Heart left ventricle (tissue), 16 donors: ENCODE measurements around the gene TSPAN12. TPM values are rescaled to one million over a fixed set of nuclear protein-coding genes. Genes with fewer than 3 reads are reported as not detected.

ENCODE experiments used
- ATAC-seq, 4 donors: fragments of 200-7000 bp; cut with Tn5 transposase; one replicate each; pipeline ENCODE4 v1.9.1; 2020 to 2022; ENCODE audit warnings: moderate library complexity in 4 of 4, mild to moderate bottlenecking in 3 of 4, moderate number of reproducible peaks in 1 of 4
- DNase-seq, 5 donors: peaks; one replicate each; pipeline ENCODE4 v3.0.0-alpha.2; 2020
- H3K27ac ChIP-seq, 12 donors: fragments of 200-600 bp; sonication (generic) in 4 of 12; one replicate each; pipeline versions ENCODE4 v1.5.0 to v1.8.0; 2016 to 2022; ENCODE audit warnings: mild to moderate bottlenecking in 2 of 12
- H3K27me3 ChIP-seq, 9 donors: fragments of 200-600 bp; sonication (generic) in 2 of 9; one replicate each; pipeline versions ENCODE4 v1.5.1 to v1.8.0; 2016 to 2022; ENCODE audit warnings: mild to moderate bottlenecking in 3 of 9
- H3K36me3 ChIP-seq, 9 donors: fragments of 200-600 bp; sonication (generic) in 2 of 9; one replicate each; pipeline versions ENCODE4 v1.5.0 to v1.8.0; 2018 to 2022; ENCODE audit warnings: mild to moderate bottlenecking in 2 of 9
- H3K4me1 ChIP-seq, 12 donors: fragments of 200-600 bp; sonication (generic) in 4 of 12; one replicate each; pipeline versions ENCODE4 v1.5.0 to v1.8.0; 2016 to 2022; ENCODE audit warnings: mild to moderate bottlenecking in 3 of 12
- H3K4me3 ChIP-seq, 12 donors: fragments of 200-600 bp; sonication (generic) in 4 of 12; one replicate each; pipeline versions ENCODE4 v1.5.0 to v1.8.0; 2017 to 2022; ENCODE audit warnings: mild to moderate bottlenecking in 9 of 12, moderate library complexity in 4 of 12
- H3K9me3 ChIP-seq, 12 donors: fragments of 200-600 bp; sonication (generic) in 4 of 12; one replicate each; pipeline versions ENCODE4 v1.5.0 to v1.8.0; 2016 to 2022; ENCODE audit warnings: mild to moderate bottlenecking in 1 of 12
- POLR2A ChIP-seq, 2 donors: fragments of 450-650 bp; IDR thresholded peaks; one replicate each; pipeline ENCODE4 v1.6.1; 2017; ENCODE audit warnings: antibody characterized with exemption in 2 of 2, mild to moderate bottlenecking in 2 of 2, moderate library complexity in 2 of 2
- WGBS, 4 donors: extraction: QIAGEN DNeasy Blood & Tissue Kit in 2 of 4; methylation state at CpG; one replicate each; pipeline versions ENCODE4 v1.1.5 to v1.1.7; 2013 to 2018; 5-methylcytosine and 5-hydroxymethylcytosine counted together
- intact Hi-C, 10 donors: fragments of 100-400 bp; cut with DNase I; formaldehyde crosslinking; loops; one replicate each; pipeline versions ENCODE4 v1.11.1 to v1.14.2; 2022
- polyA plus RNA-seq, 2 donors: library from polyadenylated mRNA; stranded (reverse); fragments of 200-250 nt; gene quantifications; one replicate each; pipeline ENCODE4 v1.2.3, GENCODE V29; 2013
- total RNA-seq, 9 donors: library from RNA; depleted of rRNA in 2 of 9; stranded (reverse); fragments of >200 nt in 2 of 9; fragmentation: NEBNext Ultra II Directional in 3 of 9; extraction: Animal tissue kit (Norgen Biotek cat#: 25700) in 3 of 9; gene quantifications; one replicate each; pipeline versions ENCODE4 v1.1.0 to v1.2.4, GENCODE V29; 2016 to 2023
- TF ChIP-seq, protein P1 (sequence below), 12 donors: fragments of 200-600 bp; sonication (generic) in 4 of 12; IDR thresholded peaks; one replicate each; pipeline versions ENCODE4 v1.5.0 to v1.8.0; 2018 to 2022; ENCODE audit warnings: antibody characterized with exemption in 12 of 12, mild to moderate bottlenecking in 5 of 12
- donor health status: ischemic (EF 13 %, LVEDD 7.1; RV severe dilation, severe dysfunction).
- donor health status: healthy with polysubstance abuse.
- donor health status: DM: no; HTN: yes; CAD: no.
- donor health status: DM: no; HTN: no; CAD: no.
- donor health status: ischemic (EF 25% LVEDD 6.9; RV normal size, moderate dysfunction).
- donor health status: ischemic (EF 25% LVEDD 5.7; RV mildly dilated, moderate dysfunction).
- donor health status: healthy.
- donor health status: DM: yes; HTN: yes; CAD: no.
- donor health status: ischemic (EF 35%, LVEDD 5.7; RV mildly dilated, moderate dysfunction).
- donor health status: nonischemic (EF 11% LVEDD 7.7; RV severe dilation, severe dysfunction).
- donor health status: DM: yes; HTN: yes; CAD: no.
- donor health status: PGD.
- donor health status: ischemic (EF 29% LVEDD 5.4; RV normal size, mild dysfunction).
- donor health status: nonischemic (EF 23%, LVEDD 6.1; RV moderate dilation, normal function).

Gene TSPAN12
- total and polyA plus RNA-seq, 11 donors, result 24.2 to 85.0 (median 54.7) TPM

DNA sequence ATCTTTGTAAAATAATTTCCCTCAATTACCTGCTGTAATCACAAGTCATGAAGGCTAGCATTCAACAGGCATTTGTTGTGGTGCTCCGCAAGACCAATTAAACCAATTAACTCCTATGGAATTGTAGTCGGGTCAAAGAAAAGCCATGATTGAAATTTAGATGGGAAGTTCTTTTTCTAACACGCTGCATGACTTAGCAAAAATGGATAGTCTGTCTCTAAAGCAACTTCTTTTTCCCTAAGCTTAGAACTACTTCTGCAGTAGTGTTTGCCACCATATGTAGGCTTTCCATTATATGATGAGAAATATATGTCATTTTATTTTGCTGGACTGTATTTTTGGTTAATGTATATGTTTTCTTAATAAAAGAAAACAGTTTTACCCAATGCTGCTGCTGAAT, 119.1 kb downstream of the TSPAN12 start:
- Histone ChIP-seq H3K4me1 (peaks cover 0 to 4% (median 0%) of the 10 kb centered on the region in 12 donors), H3K4me3 (no peak overlapping the region), H3K36me3 (no peaks in the 10 kb centered on the region), H3K9me3 (no peaks in the 10 kb centered on the region), H3K27ac (no peak overlapping the region), H3K27me3 (no peaks in the 10 kb centered on the region)
- ATAC-seq (no peak), DNase-seq (no peak)
- TF ChIP-seq POLR2A (IDR thresholded peaks at IDR 0.05), result no peak
- TF ChIP-seq, protein P1, sequence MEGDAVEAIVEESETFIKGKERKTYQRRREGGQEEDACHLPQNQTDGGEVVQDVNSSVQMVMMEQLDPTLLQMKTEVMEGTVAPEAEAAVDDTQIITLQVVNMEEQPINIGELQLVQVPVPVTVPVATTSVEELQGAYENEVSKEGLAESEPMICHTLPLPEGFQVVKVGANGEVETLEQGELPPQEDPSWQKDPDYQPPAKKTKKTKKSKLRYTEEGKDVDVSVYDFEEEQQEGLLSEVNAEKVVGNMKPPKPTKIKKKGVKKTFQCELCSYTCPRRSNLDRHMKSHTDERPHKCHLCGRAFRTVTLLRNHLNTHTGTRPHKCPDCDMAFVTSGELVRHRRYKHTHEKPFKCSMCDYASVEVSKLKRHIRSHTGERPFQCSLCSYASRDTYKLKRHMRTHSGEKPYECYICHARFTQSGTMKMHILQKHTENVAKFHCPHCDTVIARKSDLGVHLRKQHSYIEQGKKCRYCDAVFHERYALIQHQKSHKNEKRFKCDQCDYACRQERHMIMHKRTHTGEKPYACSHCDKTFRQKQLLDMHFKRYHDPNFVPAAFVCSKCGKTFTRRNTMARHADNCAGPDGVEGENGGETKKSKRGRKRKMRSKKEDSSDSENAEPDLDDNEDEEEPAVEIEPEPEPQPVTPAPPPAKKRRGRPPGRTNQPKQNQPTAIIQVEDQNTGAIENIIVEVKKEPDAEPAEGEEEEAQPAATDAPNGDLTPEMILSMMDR (IDR thresholded peaks at IDR 0.05), result no peak
- intact Hi-C loops, result loop anchor here in 1 of 10 donors (10.0 kb wide), 1 partner anchor 46 kb away; no protein-coding TSS in a partner anchor
- WGBS, 4 donors, result 81 to 86% (median 84%) methylated on average over 3 of the region's 3 CpGs

Other genes starting within 250 kb of the TSPAN12 start
- gene ING3, start 92.6 kb upstream of the TSPAN12 start, total RNA-seq, result 10 to 100 TPM in 8 of 9 donors, 1 to 10 TPM in 1; 9.3 to 16.0 (median 13.3) TPM
- gene ING3, start 92.6 kb upstream of the TSPAN12 start, polyA plus RNA-seq, result 1 to 10 TPM; 5.4 to 9.6 TPM
- 10 to 100 TPM; 19.6 to 51.2 (median 27.5) TPM for gene CPED1, start 130.6 kb upstream of the TSPAN12 start, total RNA-seq
- gene CPED1, start 130.6 kb upstream of the TSPAN12 start, polyA plus RNA-seq, result 1 to 10 TPM; 3.6 to 9.7 TPM